Fibroblast of skin of abdomen (primary cell): ENCODE data around the gene UNC119.
"Not testable (repeated sequence)": the region's sequence is repeated elsewhere in the genome, so short reads cannot be mapped to it uniquely, and the experiment has no call there.

Source experiments
- DNase-seq: peaks from one replicate; pipeline ENCODE4 v3.0.0-alpha.2; 2013

UNC119 gene

GRCh38 chr17:28544402-28545140 lies 7.9 kb downstream of the UNC119 start:
- DNase-seq, result no peak

DNA sequence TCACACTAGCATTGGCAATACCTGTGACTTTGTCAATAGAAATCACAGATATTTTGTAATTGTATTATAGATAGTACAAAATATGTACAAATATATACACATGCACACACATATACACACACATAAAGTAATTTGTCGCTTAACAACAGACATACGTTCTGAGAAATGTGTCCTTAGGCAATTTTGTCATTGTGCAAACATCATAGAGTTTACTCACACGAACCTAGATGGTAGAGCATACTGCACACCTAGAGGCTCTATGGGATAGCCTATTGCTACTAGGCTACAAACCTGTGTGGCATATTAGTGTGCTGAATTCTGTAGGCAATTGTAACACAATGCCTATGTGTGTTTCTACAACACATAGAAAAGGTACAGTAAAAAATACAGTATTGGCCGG lies 11.0 kb downstream of the UNC119 start:
- no peak for DNase-seq

GRCh38 chr17:28540231-28540630 lies 12.2 kb downstream of the UNC119 start:
- no peak for DNase-seq

DNA sequence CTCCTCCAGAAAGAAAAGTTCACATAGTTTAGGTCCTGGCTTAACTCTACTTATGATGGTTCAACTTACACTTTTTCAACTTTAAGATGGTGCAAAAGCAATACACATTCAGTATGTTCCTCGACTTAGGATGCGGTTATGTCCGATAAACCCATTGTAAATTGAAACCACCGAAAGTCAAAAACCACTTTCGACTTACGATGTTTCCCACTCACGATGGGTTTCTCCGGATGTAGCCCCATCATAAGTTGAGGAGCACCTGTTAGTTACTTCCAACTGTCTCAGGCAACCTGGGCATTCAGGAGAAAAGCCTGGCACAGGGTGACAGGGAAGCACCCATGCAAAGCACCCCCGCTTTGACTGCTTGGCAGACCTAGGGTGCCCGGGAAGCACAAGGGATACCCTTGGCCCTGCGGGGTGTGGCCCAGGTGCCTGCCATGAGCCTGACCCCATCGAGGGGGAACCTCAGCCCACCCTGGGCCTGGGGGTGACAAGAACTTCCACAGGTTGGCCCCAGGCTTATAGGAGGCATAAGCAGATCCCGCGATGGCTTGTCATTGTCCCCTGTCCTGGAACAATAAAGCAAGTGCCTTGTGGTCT lies 14.0 kb downstream of the UNC119 start:
- no peak for DNase-seq

DNA sequence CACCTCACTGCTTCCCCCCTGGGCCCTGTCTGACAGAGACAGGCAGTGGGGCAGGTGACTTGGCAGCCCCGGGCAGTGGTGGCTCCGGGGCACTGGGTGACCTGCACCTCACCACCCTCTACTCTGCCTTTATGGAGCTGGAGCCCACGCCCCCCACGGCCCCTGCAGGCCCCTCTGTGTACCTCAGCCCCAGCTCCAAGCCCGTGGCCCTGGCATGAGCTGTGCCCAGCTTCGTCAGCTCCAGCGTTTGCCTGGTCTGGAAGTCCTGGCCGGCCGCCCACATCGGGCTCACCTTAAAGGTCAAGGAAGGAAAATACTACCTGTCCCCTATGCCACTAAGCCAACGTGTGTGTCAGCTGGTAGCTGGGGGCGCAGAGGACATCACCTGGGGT lies 15.2 kb downstream of the UNC119 start:
- no peak for DNase-seq

GRCh38 chr17:28536532-28537218 lies 15.7 kb downstream of the UNC119 start:
- DNase-seq, result no peak

- no peak for DNase-seq
Measured at GRCh38 chr17:28534740-28535375, 17.6 kb downstream of the UNC119 start.

DNA sequence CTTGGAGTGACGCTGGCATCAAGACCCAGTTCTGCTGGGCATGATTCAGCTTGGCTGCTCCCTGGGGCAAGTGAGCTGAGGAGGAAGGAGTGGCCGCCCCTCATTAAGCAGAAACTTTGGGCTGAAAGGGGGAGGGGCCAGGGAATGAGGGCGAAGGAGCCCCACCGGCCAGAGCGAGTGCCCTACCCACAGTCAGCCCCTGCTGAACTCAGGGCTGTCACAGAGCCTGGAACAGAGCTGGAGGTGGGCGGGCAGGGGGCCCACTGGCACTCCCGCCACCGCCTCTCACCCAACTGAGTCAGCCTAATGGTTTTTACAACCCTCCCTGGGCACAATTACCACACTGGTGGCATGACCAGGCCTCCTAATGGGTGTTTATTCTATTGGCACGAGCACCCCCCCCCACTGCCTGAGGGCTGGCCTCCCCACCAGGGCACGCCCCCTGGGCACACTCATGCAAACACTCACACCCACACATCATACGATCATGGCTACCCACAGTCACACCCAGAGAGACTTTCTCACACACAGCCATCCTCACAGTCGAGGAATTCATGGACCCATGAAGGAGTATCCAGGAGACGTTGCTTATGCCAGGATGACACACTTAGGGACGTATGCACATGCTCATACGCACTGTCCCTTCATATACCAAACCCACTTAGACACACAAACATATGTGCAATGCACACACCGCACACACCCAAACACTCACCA lies 19.2 kb downstream of the UNC119 start:
- DNase-seq, result no peak

GRCh38 chr17:28532050-28532960 lies 20.1 kb downstream of the UNC119 start:
- no peak for DNase-seq

DNA sequence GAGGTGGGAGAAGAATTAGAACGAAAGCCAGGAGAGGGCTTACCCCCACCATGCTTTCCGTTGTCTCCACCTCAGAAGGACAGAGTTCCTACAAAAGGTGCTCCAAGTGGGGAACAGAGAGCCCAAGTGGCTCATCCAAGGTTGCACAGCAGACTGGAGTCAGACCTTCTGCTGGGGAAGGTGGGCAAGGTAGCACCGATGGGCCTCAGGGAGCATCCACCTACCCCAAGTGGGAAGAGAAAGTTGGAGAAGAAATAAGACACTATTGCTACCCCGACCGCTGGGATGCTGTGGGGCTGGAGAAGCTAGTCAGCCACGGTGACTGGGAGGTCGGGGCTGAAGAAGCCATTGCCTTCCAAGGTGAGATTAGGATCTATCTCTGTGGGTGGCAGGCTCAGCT lies 21.5 kb downstream of the UNC119 start:
- DNase-seq, result no peak

GRCh38 chr17:28530250-28530649 lies 22.2 kb downstream of the UNC119 start:
- no peak for DNase-seq

DNA sequence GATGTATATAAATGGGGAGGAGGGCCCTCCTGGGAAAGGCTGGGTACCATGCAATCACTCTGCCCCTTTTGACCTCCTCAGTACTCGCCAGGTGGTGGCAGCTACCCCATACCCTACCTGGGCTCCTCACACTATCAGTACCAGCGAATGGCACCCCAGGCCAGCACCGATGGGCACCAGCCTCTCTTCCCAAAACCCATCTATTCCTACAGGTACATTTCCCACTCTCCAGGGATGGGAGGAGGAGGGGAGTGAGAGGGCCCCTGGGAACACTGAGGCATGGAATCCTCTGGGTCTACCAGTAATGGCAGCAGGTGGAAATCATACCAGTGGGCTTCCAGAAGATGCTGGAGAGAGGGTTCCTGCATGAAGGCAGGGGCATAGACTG lies 23.4 kb downstream of the UNC119 start:
- no peak for DNase-seq

DNA sequence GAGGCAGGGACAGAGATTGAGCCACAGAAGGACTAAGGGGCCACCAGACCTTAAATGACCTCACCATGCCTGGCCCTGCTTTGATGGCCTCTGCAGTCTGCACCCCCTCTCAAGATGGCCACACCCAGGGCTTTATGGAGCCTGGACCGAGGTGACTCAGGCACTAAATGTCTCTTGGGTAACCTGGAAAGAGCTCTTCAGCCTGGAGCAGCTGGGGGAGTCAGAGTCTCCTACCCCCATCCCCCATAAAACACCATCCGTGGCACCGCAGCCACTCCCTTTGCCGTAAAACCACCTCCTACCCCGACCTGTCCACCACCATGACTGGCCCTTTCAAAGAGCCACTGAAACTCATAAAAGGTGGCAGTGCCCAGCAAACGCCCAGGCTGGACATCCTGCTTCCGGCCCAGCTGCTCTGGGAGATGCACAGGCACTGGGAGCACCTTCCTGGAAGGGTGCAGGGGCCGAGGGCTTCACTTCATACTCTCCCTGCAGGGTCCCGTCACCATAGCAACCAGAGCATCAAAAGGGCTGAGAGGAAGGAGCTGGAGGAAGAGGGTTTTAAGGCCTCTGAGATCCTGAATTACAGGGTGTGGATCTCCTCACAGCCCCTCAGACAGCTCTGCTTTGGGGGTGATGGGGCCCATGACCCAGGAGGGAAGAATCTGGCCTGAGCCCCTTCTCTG lies 24.0 kb downstream of the UNC119 start:
- no peak for DNase-seq

GRCh38 chr17:28527859-28528258 lies 24.6 kb downstream of the UNC119 start:
- DNase-seq, result no peak

DNA sequence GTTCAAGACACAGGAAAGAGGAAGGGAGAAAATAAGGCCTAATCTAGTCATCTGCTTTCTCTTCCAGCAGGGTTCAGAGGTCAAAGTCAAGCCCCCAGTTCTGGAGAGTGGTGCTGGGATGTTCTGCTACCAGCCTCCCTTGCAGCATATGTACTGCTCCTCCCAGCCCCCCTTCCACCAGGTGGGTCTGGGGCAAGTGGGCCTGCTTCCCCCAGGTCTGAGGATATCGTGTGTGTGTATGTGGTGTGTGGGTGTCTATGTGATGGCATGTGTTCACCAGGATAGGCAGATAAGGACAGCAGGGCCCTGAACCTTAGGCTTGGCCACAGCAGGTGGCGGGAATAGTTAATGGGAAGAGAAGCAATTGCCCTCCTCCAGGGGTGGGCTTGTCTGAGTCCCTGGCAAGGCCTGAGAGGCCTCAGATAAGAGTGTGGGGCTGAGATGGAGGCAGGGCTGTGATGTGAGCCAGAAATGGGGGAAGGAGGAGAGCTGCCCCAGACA lies 25.2 kb downstream of the UNC119 start:
- no peak for DNase-seq

DNA sequence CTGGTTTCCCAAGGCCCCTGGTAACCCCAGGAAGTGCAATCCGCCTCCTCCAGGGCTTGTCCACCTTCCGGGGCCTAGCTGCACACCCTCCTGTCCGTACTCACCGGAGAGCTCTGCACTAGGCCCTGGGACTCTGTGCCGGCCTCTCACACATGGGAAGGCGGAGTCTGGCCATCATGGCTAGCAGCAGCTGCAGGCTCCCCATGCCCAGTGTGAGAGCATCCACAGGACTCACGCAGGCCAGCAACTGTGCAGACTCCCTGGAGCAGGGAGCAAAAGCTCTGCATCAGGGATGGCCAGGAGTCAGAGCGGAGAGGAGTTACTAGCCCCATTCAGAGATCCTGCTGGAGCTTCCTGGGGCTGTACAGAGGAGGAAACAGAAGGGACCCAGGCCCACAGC lies 26.0 kb downstream of the UNC119 start:
- DNase-seq, result no peak

DNA sequence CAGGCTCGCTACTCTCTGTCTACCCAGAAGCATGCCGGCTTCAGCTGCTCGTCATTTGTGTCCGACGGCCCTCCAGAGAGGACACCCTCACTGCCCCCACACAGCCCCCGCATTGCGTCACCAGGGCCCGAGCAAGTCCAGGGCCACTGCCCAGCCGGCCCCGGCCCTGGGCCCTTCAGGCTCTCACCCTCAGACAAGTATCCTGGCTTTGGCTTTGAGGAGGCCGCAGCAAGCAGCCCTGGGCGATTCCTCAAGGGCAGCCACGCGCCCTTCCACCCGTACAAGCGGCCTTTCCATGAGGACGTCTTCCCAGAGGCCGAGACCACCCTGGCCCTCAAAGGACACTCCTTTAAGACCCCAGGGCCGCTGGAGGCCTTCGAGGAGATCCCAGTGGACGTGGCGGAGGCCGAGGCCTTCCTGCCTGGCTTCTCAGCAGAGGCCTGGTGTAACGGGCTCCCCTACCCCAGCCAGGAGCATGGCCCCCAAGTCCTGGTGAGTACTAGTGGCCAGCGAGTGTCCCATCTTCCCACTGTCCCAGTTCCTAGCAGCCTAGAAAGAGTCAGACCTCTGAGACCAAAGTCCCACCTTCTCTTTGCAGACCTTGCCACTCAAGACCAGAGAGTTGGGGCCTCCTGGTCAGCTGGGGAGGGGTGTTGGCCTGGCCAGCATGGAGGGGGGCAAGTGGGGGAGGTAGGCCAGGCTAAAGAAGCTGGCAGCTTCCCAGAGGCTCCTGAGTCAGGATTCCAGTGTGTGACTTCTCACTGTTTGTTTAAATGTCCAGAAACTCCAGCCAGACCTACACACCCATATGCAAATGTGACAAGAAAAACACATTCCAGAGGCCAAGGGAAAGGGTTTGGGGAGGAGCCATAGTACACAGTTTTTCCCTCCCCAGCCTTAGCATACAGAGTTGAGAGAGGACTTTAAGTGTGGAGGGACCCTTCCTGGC lies 27.7 kb downstream of the UNC119 start:
- peak; percentile 32 for DNase-seq

DNA sequence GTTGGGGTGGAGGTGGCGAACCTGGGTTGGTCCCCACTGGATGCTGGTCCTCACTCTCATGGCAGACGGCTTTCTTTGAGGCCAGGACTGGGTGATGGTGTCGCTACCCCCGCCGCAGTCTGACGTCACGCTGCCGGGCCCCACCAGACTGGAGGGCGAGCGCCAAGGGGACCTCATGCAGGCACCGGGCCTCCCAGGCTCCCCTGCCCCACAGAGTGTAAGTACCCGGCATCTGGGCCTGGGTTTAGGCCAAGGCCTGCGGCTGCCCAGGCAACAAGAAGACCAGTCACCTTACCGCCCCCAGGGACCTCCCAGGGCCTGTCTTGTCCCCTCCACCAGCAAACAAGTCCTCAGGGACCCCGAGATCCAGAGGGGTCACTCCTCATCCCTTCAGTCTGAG lies 28.5 kb downstream of the UNC119 start:
- no peak for DNase-seq

- no peak for DNase-seq
Measured at GRCh38 chr17:28523186-28523585, 29.2 kb downstream of the UNC119 start.

GRCh38 chr17:28522281-28522680 lies 30.1 kb downstream of the UNC119 start:
- DNase-seq, result not testable (repeated sequence)
